ENCODE data around the gene FTH1.

FTH1 gene

DNA sequence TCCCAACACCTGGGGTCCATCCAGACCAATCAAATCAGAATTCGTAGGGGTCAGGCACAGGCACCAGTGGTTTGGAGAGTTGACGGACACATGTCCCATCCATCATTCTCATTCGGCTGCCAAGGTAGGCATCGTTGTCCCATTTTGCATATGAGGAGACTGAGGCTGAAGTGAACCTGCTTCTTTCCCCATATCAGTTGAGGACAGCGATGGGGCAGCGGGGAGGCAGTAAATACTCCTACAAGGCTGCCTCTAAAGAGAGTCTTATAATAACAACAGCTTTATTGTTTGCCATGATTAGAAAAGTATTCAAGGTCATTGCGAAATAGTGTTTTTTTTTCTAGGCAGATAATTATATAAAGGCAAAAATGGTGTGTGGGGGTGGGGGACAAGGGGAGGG is 18.9 kb downstream of the FTH1 start:
- DNase-seq (ENCODE audit: low read depth in 2 of 2), result no peak

DNA sequence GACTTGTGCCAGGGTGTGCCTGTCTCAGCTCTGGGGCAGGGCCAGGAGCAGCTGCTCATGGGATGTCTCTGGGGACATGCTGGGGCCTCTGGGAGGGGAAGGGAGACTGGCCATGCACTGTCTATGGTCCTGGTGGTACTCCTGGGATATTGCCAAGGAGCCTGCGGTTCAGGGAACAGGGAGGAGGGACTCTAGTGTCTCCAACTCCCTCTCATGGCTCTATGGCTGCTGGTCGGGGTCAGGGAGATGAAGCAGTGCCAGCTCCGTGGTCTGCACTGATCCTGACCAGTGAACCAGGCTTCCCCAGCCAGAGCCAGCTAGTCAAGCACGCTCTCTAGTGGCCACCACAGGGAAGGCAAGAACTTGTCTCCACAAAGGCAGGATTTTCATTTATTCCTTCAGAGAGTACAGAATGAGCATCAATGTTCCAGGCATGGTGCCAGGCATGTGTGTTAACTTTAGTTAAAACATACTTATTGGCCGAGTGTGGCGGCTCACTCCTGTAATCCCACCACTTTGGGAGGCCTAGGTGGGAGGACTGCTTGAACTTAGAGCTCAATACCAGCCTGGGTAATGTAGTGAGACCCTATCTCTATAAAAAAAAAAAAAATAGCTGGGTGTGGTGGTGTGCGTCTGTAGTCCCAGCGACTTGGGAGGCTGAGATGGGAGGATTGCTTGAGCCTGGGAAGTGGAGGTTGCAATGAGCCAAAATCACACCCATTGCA is 19.8 kb downstream of the FTH1 start:
- peak in 1 of 2 donors; percentile 38 for DNase-seq (ENCODE audit: low read depth in 2 of 2)

DNA sequence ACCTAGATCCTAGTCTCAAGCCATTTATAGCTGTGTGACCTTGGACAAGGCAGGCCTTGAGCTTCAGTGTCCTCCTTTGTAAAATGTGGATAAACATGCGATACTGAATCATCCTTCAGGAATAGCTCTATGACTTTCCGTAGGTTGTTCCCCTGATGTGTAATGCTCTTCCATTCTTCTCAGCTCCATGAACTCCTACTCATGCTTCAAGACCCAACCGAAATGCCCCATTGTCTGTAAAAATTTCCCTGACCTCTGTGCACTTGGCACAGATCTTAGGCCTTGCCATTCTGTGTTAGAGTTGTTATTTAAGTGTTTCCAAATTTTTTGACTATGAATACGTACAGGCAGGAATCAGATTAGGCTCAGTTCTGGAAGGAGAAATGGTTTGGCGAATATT is 20.5 kb downstream of the FTH1 start:
- DNase-seq (ENCODE audit: low read depth in 2 of 2), result no peak

DNA sequence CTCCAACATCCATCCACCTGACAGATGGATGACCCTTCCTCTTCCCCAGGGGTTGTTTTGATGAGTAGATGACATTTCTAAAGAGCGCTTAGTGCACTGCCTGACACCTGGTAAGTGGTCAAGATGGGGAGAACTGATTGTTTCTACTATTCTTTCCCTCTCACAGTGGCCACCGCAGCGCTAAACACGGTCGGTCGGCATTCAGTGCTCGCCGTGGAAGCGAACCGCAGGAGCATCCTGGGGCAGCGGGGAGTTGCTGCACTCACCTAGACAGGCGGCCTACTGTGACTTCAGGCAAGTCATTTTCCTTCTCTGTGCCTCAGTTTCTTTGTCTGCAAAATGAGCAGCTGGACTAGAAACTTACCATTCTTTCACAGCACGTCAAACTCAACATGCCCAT is 22.2 kb downstream of the FTH1 start:
- no peak for DNase-seq (ENCODE audit: low read depth in 2 of 2)

GRCh38 chr11:61940466-61940865 is 27.0 kb downstream of the FTH1 start:
- DNase-seq (ENCODE audit: low read depth in 2 of 2), result no peak

DNA sequence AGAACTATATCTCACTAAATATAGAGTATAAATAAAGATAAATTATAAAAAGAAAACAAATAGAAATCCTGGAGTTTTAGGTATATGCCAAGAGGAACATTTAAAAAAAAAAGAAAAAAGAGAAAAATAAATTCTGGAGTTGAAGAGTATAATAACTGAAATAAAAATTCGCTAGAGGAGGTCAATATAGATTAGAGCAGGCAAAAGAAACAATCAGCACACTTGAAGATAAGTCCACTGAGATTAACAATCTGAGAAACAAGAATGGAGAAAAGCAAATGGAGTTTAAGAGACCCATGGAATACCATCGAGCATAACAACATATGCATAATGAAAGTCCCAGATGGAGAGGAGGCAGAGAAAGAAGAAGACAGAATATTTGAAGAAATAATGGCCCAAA is 31.6 kb downstream of the FTH1 start:
- DNase-seq (ENCODE audit: low read depth in 2 of 2), result no peak

- DNase-seq (ENCODE audit: low read depth in 2 of 2), result no peak
Measured at GRCh38 chr11:61930933-61931332, 36.5 kb downstream of the FTH1 start.

GRCh38 chr11:61928606-61929005 is 38.8 kb downstream of the FTH1 start:
- DNase-seq (ENCODE audit: low read depth in 2 of 2), result no peak

DNA sequence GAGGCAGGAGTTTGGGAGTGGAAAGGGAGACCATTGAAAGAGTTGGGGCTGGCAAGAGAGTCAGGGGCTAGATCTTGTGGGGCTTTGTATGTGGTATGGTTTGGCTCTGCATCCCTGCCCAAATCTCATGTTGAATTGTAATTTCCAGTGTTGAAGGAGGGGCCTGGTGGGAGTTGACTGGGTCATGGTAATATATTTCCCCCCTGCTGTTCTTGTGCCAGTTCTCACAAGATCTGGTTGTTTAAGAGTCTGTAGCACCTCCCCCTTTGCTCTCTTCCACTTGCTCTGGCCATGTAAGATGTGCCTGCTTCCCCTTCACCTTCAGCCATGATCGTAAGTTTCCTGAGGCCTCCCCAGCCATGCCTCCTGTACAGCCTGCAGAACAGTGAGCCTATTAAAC is 39.9 kb downstream of the FTH1 start:
- no peak for DNase-seq (ENCODE audit: low read depth in 2 of 2)

DNA sequence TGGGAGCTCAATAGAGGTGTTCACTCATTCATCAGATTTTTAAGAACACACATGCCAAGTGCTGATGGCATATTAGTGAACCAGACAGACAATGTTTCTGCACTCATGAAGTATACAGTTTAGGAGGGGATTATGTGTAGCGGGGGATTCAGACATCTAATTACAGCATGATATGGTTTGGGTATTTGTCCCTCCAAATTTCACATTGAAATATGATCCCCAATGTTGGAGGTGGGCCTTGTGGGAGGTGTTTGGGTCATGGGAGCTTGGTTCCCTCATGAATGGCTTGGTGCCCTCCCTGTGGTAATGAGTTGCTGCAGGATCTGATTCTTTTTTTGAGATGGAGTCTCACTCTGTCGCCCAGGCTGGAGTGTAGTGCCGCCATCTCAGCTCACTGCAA is 41.2 kb downstream of the FTH1 start:
- DNase-seq (ENCODE audit: low read depth in 2 of 2), result no peak

DNA sequence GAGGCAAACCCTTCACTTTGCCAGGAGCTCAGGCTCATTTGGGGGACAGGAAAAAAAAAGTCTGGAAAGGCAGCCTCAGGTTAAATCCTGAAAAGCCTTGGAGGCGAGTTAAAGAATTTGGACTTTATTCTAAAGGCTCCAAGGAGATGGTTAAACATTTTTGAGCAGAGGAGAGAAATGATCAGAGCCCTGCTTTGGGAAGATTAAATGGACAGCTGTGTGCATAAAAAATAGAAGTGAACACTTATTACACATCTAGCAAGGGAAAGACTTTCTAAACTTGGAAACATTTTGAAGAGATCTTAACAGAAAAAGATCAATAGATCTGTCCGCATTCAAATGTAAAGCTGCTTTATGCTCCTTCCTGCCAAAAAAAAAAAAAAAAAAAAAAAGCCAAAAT is 41.7 kb downstream of the FTH1 start:
- no peak for DNase-seq (ENCODE audit: low read depth in 2 of 2)

- DNase-seq (ENCODE audit: low read depth in 2 of 2), result no peak
Measured at GRCh38 chr11:61924064-61924455, 43.4 kb downstream of the FTH1 start.

- DNase-seq (ENCODE audit: low read depth in 2 of 2), result no peak
Measured at GRCh38 chr11:61923166-61924063, 44.0 kb downstream of the FTH1 start.

DNA sequence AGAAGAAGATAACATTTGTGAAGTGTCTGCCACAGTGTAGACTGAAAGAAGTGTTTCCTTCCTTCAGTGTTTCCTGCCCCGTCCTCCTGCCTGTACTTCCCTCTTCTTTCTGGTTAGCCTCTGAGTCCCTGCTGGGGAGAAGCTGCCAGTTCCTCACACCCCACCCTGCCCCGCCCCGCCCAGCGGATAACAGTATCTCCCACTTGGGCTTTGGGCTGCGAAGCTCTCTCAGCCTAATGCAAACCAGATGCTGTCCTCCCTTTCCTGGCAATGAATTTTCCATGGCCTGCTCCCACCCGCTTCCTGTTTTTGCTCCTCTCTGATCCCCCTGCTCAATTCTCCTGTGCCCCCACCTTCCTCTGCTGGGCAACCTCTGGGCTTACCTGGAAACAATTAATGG is 44.9 kb downstream of the FTH1 start:
- DNase-seq (ENCODE audit: low read depth in 2 of 2), result no peak

GRCh38 chr11:61921446-61921845 is 46.0 kb downstream of the FTH1 start:
- DNase-seq (ENCODE audit: low read depth in 2 of 2), result no peak

DNA sequence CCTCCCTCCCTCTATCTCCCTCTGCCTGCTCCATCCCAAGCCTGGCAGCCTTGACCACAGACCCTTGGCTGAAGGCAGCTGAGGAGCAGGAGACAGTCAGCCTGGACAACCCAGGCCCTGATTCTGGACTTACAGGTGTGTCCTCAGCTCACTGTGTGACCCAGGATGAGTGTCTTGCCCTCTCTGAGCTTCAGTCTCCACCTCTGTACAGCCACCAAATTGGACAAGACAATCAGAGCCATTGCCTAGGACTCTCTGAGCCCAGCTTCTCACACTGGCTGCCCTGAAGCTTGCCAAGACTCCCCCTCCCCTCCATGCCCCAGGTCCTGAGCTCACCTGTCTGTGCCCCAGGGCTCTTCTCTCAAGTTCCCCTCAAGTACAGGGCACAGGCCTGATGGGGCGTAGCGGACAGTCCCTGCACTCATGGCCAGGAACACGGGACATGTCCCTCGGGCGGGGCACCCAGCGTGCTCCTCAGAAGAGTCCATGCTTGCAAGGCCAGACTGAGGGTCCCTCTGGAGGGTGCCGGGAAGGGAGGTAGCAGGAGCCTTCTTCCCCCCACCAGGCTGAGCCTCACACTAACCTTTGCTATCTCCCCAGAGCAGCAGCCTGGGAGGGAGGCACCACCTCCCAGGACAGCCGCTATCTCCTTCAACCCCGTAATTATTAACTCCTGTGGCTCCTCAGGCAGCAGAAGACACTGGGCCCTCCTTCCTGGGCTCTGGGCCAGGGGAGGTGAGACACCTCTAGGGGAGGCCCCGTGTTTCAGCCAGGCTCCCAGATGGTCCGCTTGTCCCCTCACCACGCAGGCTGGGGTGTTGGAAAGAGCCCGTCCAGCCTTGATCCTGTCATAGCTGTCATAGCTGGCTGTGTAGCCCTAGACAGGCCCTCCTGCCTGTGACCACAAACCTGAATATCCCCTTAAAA is 47.5 kb downstream of the FTH1 start:
- DNase-seq (ENCODE audit: low read depth in 2 of 2), result no peak

GRCh38 chr11:61918938-61919704 is 48.3 kb downstream of the FTH1 start:
- DNase-seq (ENCODE audit: low read depth in 2 of 2), result no peak

GRCh38 chr11:61918251-61918937 is 49.0 kb downstream of the FTH1 start:
- DNase-seq (ENCODE audit: low read depth in 2 of 2), result no peak

GRCh38 chr11:61917334-61918109 is 49.9 kb downstream of the FTH1 start, which contains the start of gene RAB3IL1:
Gene RAB3IL1 (minus strand): TSS chr11:61917566. CDS start chr11:61917367, 199 bp downstream.
- no peak for DNase-seq (ENCODE audit: low read depth in 2 of 2)
